Stimulated activated CD4-positive, alpha-beta T cell treated with anti-CD3 and anti-CD28 coated beads, Interleukin-4, amount 100 ng/mL, for 4 hours (primary cell): Measurements from ENCODE around the gene TAOK2.
"Not testable (repeated sequence)": the region's sequence is repeated elsewhere in the genome, so short reads cannot be mapped to it uniquely, and the experiment has no call there.

Experiments
- DNase-seq, 2 experiments: peaks; one replicate each; pipeline ENCODE4 v3.0.0-alpha.2; 2020

TAOK2 gene

GRCh38 chr16:29973384-29974246 lies at the start of gene TAOK2:
TSS of gene TAOK2 (plus strand) at chr16:29973868. CDS start at chr16:29977773, 3,905 bp downstream.
- DNase-seq, result peak; percentile 91 to 95

- DNase-seq, result no peak
These were observed 48.4 kb upstream of the TAOK2 start for GRCh38 chr16:29925105-29925756.

- DNase-seq, result peak; percentile 86 to 87
These were observed 47.6 kb upstream of the TAOK2 start, which contains the start of gene KCTD13 for GRCh38 chr16:29925781-29926710. TSS of gene KCTD13 (minus strand) at chr16:29926226. CDS start at chr16:29926033, 193 bp downstream.

GRCh38 chr16:29926711-29927052 lies 47.0 kb upstream of the TAOK2 start:
- DNase-seq, result no peak

GRCh38 chr16:29927070-29927905 lies 46.4 kb upstream of the TAOK2 start:
- no peak for DNase-seq

GRCh38 chr16:29931750-29932149 lies 41.9 kb upstream of the TAOK2 start:
- DNase-seq, result not testable (repeated sequence)

GRCh38 chr16:29940656-29941055 lies 33.0 kb upstream of the TAOK2 start:
- DNase-seq, result no peak

GRCh38 chr16:29943846-29944799 lies 29.5 kb upstream of the TAOK2 start:
- no peak for DNase-seq

- no peak for DNase-seq
These were observed 25.8 kb upstream of the TAOK2 start for GRCh38 chr16:29947897-29948296.

GRCh38 chr16:29950806-29951461 lies 22.7 kb upstream of the TAOK2 start:
- DNase-seq, result no peak

GRCh38 chr16:29951625-29952365 lies 21.9 kb upstream of the TAOK2 start:
- no peak for DNase-seq

GRCh38 chr16:29958756-29959155 lies 14.9 kb upstream of the TAOK2 start:
- DNase-seq, result no peak

GRCh38 chr16:29959293-29959692 lies 14.4 kb upstream of the TAOK2 start:
- no peak for DNase-seq

- DNase-seq, result not testable (repeated sequence)
These were observed 13.8 kb upstream of the TAOK2 start for GRCh38 chr16:29959821-29960220.

- no peak for DNase-seq
These were observed 12.6 kb upstream of the TAOK2 start for GRCh38 chr16:29961127-29961478.

GRCh38 chr16:29961479-29962343 lies 12.0 kb upstream of the TAOK2 start, which contains the start of gene TMEM219:
TSS of gene TMEM219 (plus strand) at chr16:29962079. CDS start at chr16:29963144, 1,065 bp downstream.
- peak; percentile 90 to 94 for DNase-seq

GRCh38 chr16:29962344-29962994 lies 11.2 kb upstream of the TAOK2 start:
- no peak for DNase-seq
